ENCODE results near the gene GRIK2. TPM values are rescaled to one million over a fixed set of nuclear protein-coding genes. Genes with fewer than 3 reads are reported as not detected.

GRIK2 gene
- total and polyA plus RNA-seq, 2 experiments from 2014 or later = 1.4 to 7.1 TPM

GRCh38 chr6:101663100-101663499, 269.6 kb downstream of the GRIK2 start:
- H3K27me3 ChIP-seq (replicated peaks; ENCODE audit: insufficient read depth) = no peaks in the 10 kb centered on the region
- H4K20me1 ChIP-seq (ENCODE audit: insufficient read depth) = no peaks in the 10 kb centered on the region
- H3K4me2 ChIP-seq (ENCODE audit: unreplicated experiment) = no peak overlapping the region
- H3K9me3 ChIP-seq (ENCODE audit: low read depth) = no peaks in the 10 kb centered on the region
- in situ Hi-C loops (cut with MboI) = no loop called here
- no peaks in the 10 kb centered on the region for H3K36me3 ChIP-seq (ENCODE audit: low read depth)
- H3F3A ChIP-seq (ENCODE audit: insufficient read depth) = no peaks in the 10 kb centered on the region
- no peak overlapping the region for H3K9ac ChIP-seq
- no peak for TF ChIP-seq EZH2phosphoT487 (IDR thresholded peaks at IDR 0.05; ENCODE audit: insufficient read depth, low read depth)
- no peak for TF ChIP-seq EZH2 (IDR thresholded peaks at IDR 0.05; ENCODE audit: insufficient read depth, poor library complexity, severe bottlenecking)
- no peaks in the 10 kb centered on the region for H3K79me2 ChIP-seq (ENCODE audit: insufficient read depth)
- 25 to 26% methylated on average over 6 of the region's 6 CpGs for WGBS, 2 experiments (ENCODE audit: low coverage in 1 of 2, low lambda C conversion rate in 2 of 2, missing lambda C conversion rate in 2 of 2)
- no peaks in the 10 kb centered on the region for H3K9me2 ChIP-seq (ENCODE audit: insufficient read depth)
- no peak for DNase-seq
- peaks cover 15% of the 10 kb centered on the region for H3K4me1 ChIP-seq (ENCODE audit: insufficient read depth)
- H2AFZ ChIP-seq = no peak overlapping the region
- H3K4me3 ChIP-seq = no peak overlapping the region
- no peak overlapping the region for H3K27ac ChIP-seq

- Histone ChIP-seq H3F3A (ENCODE audit: insufficient read depth) (no peaks in the 10 kb centered on the region), H3K9me2 (ENCODE audit: insufficient read depth) (no peaks in the 10 kb centered on the region), H3K27ac (no peak overlapping the region), H3K4me2 (ENCODE audit: unreplicated experiment) (no peak overlapping the region), H3K36me3 (ENCODE audit: low read depth) (no peaks in the 10 kb centered on the region), H3K9me3 (ENCODE audit: low read depth) (no peaks in the 10 kb centered on the region), H3K4me1 (ENCODE audit: insufficient read depth) (peaks cover 15% of the 10 kb centered on the region), H3K27me3 (replicated peaks; ENCODE audit: insufficient read depth) (no peaks in the 10 kb centered on the region), H3K9ac (no peak overlapping the region), H3K4me3 (no peak overlapping the region), H2AFZ (no peak overlapping the region), H3K79me2 (ENCODE audit: insufficient read depth) (no peaks in the 10 kb centered on the region), H4K20me1 (ENCODE audit: insufficient read depth) (no peaks in the 10 kb centered on the region)
- peak; percentile 79 for DNase-seq
- TF ChIP-seq EZH2phosphoT487 (IDR thresholded peaks at IDR 0.05; ENCODE audit: insufficient read depth, low read depth) (no peak), EZH2 (IDR thresholded peaks at IDR 0.05; ENCODE audit: insufficient read depth, poor library complexity, severe bottlenecking) (no peak)
- in situ Hi-C loops (cut with MboI) = no loop called here
- WGBS, 2 experiments (ENCODE audit: low coverage in 1 of 2, low lambda C conversion rate in 2 of 2, missing lambda C conversion rate in 2 of 2) = 81 to 86% methylated on average over 1 of the region's 1 CpG
Observed at GRCh38 chr6:101666256-101666655, 272.7 kb downstream of the GRIK2 start.

- Histone ChIP-seq H3K9me2 (ENCODE audit: insufficient read depth) (no peaks in the 10 kb centered on the region), H3K4me2 (ENCODE audit: unreplicated experiment) (no peak overlapping the region), H2AFZ (no peak overlapping the region), H3K9ac (no peak overlapping the region), H3K36me3 (ENCODE audit: low read depth) (no peaks in the 10 kb centered on the region), H3K4me3 (no peak overlapping the region), H4K20me1 (ENCODE audit: insufficient read depth) (no peaks in the 10 kb centered on the region), H3K27me3 (replicated peaks; ENCODE audit: insufficient read depth) (no peaks in the 10 kb centered on the region), H3K79me2 (ENCODE audit: insufficient read depth) (no peaks in the 10 kb centered on the region), H3K9me3 (ENCODE audit: low read depth) (no peaks in the 10 kb centered on the region), H3K4me1 (ENCODE audit: insufficient read depth) (peaks cover 15% of the 10 kb centered on the region), H3F3A (ENCODE audit: insufficient read depth) (no peaks in the 10 kb centered on the region), H3K27ac (no peak overlapping the region)
- 45 to 49% methylated on average over 2 of the region's 2 CpGs for WGBS, 2 experiments (ENCODE audit: low coverage in 1 of 2, low lambda C conversion rate in 2 of 2, missing lambda C conversion rate in 2 of 2)
- peak; percentile 19 for DNase-seq
- in situ Hi-C loops (cut with MboI) = no loop called here
- TF ChIP-seq EZH2 (IDR thresholded peaks at IDR 0.05; ENCODE audit: insufficient read depth, poor library complexity, severe bottlenecking) = no peak
- no peak for TF ChIP-seq EZH2phosphoT487 (IDR thresholded peaks at IDR 0.05; ENCODE audit: insufficient read depth, low read depth)
Observed at GRCh38 chr6:101668496-101669030, 275.1 kb downstream of the GRIK2 start.

- no peaks in the 10 kb centered on the region for H3K9me2 ChIP-seq (ENCODE audit: insufficient read depth)
- no peaks in the 10 kb centered on the region for H3K36me3 ChIP-seq (ENCODE audit: low read depth)
- H4K20me1 ChIP-seq (ENCODE audit: insufficient read depth) = no peaks in the 10 kb centered on the region
- TF ChIP-seq EZH2phosphoT487 (IDR thresholded peaks at IDR 0.05; ENCODE audit: insufficient read depth, low read depth) = no peak
- no peak for TF ChIP-seq EZH2 (IDR thresholded peaks at IDR 0.05; ENCODE audit: insufficient read depth, poor library complexity, severe bottlenecking)
- no peak overlapping the region for H3K4me3 ChIP-seq
- WGBS, 2 experiments (ENCODE audit: low coverage in 1 of 2, low lambda C conversion rate in 2 of 2, missing lambda C conversion rate in 2 of 2) = 91 to 93% methylated on average over 2 of the region's 2 CpGs
- H3K9ac ChIP-seq = no peak overlapping the region
- no peaks in the 10 kb centered on the region for H3K79me2 ChIP-seq (ENCODE audit: insufficient read depth)
- H3K27ac ChIP-seq = no peak overlapping the region
- no peaks in the 10 kb centered on the region for H3K27me3 ChIP-seq (replicated peaks; ENCODE audit: insufficient read depth)
- H3K4me2 ChIP-seq (ENCODE audit: unreplicated experiment) = no peak overlapping the region
- no peaks in the 10 kb centered on the region for H3K9me3 ChIP-seq (ENCODE audit: low read depth)
- no peak for DNase-seq
- no peaks in the 10 kb centered on the region for H3F3A ChIP-seq (ENCODE audit: insufficient read depth)
- H2AFZ ChIP-seq = no peak overlapping the region
- H3K4me1 ChIP-seq (ENCODE audit: insufficient read depth) = no peaks in the 10 kb centered on the region
- in situ Hi-C loops (cut with MboI) = no loop called here
Observed at GRCh38 chr6:101676187-101676586, 282.7 kb downstream of the GRIK2 start.

GRCh38 chr6:101682937-101683336, 289.4 kb downstream of the GRIK2 start:
- Histone ChIP-seq H3K27ac (no peak overlapping the region), H3K4me3 (no peak overlapping the region), H3K9me2 (ENCODE audit: insufficient read depth) (no peaks in the 10 kb centered on the region), H3K9me3 (ENCODE audit: low read depth) (no peaks in the 10 kb centered on the region), H3K4me1 (ENCODE audit: insufficient read depth) (no peaks in the 10 kb centered on the region), H3K36me3 (ENCODE audit: low read depth) (no peaks in the 10 kb centered on the region), H3K27me3 (replicated peaks; ENCODE audit: insufficient read depth) (no peaks in the 10 kb centered on the region), H3F3A (ENCODE audit: insufficient read depth) (no peaks in the 10 kb centered on the region), H3K9ac (no peak overlapping the region), H2AFZ (no peak overlapping the region), H3K4me2 (ENCODE audit: unreplicated experiment) (no peak overlapping the region), H4K20me1 (ENCODE audit: insufficient read depth) (no peaks in the 10 kb centered on the region), H3K79me2 (ENCODE audit: insufficient read depth) (no peaks in the 10 kb centered on the region)
- TF ChIP-seq EZH2phosphoT487 (IDR thresholded peaks at IDR 0.05; ENCODE audit: insufficient read depth, low read depth) (no peak), EZH2 (IDR thresholded peaks at IDR 0.05; ENCODE audit: insufficient read depth, poor library complexity, severe bottlenecking) (no peak)
- no peak for DNase-seq
- 65 to 74% methylated on average over 5 of the region's 5 CpGs for WGBS, 2 experiments (ENCODE audit: low coverage in 1 of 2, low lambda C conversion rate in 2 of 2, missing lambda C conversion rate in 2 of 2)
- in situ Hi-C loops (cut with MboI) = no loop called here
